ENCODE results near the gene PPP6R1. TPM values are rescaled to one million over a fixed set of nuclear protein-coding genes. Genes with fewer than 3 reads are reported as not detected.

Gene PPP6R1
- total RNA-seq, 4 donors from 2014 or later = 14.6 to 47.9 (median 39.6) TPM

- DNase-seq = no peak
Measured at GRCh38 chr19:55229145-55229788, 29.6 kb downstream of the PPP6R1 start.

GRCh38 chr19:55228403-55229031 is 30.3 kb downstream of the PPP6R1 start, which contains the start of gene TMEM86B:
TSS of gene TMEM86B (minus strand) at chr19:55228763. CDS start at chr19:55228741, 22 bp downstream.
- Histone ChIP-seq H3K4me1 (no peaks in the 10 kb centered on the region), H3K27me3 (no peaks in the 10 kb centered on the region), H3K27ac (no peak within 1 kb of the TSS), H3K36me3 (peaks cover 0 to 56% of the 10 kb centered on the region in 2 donors), H3K9me3 (no peaks in the 10 kb centered on the region), H3K4me3 (no peak within 1 kb of the TSS)
- TF ChIP-seq POLR2A (IDR thresholded peaks at IDR 0.05) (no peak), CTCF (IDR thresholded peaks at IDR 0.05 in 4 of 5, conservative IDR thresholded peaks at IDR 0.05 in 1 of 5) (no peak)
- ATAC-seq (no peak), DNase-seq (no peak)
- in situ Hi-C loops (cut with MboI; ENCODE audit: low sequenced_read_pairs in 4 of 4) = no loop called here
- intact Hi-C loops (cut with DNase I; ENCODE audit: low total_unique reads) = no loop called here

More at GRCh38 chr19:55229145-55229788, 29.6 kb downstream of the PPP6R1 start:
- no peak overlapping the region for H3K4me3 ChIP-seq
- ATAC-seq = no peak
- H3K36me3 ChIP-seq = peaks cover 0 to 62% of the 10 kb centered on the region in 2 donors
- TF ChIP-seq POLR2A (IDR thresholded peaks at IDR 0.05) (no peak), CTCF (IDR thresholded peaks at IDR 0.05 in 4 of 5, conservative IDR thresholded peaks at IDR 0.05 in 1 of 5) (no peak)
- intact Hi-C loops (cut with DNase I; ENCODE audit: low total_unique reads) = no loop called here
- no peaks in the 10 kb centered on the region for H3K4me1 ChIP-seq
- in situ Hi-C loops (cut with MboI; ENCODE audit: low sequenced_read_pairs in 4 of 4) = no loop called here
- H3K9me3 ChIP-seq = no peaks in the 10 kb centered on the region
- no peak overlapping the region for H3K27ac ChIP-seq
- no peaks in the 10 kb centered on the region for H3K27me3 ChIP-seq

GRCh38 chr19:55228015-55228391 is 30.8 kb downstream of the PPP6R1 start:
- Histone ChIP-seq H3K27me3 (no peaks in the 10 kb centered on the region), H3K9me3 (no peaks in the 10 kb centered on the region), H3K27ac (no peak overlapping the region), H3K36me3 (peaks cover 0 to 51% of the 10 kb centered on the region in 2 donors), H3K4me3 (no peak overlapping the region), H3K4me1 (no peaks in the 10 kb centered on the region)
- no peak for DNase-seq
- in situ Hi-C loops (cut with MboI; ENCODE audit: low sequenced_read_pairs in 4 of 4) (no loop called here), intact Hi-C loops (cut with DNase I; ENCODE audit: low total_unique reads) (no loop called here)
- TF ChIP-seq CTCF (IDR thresholded peaks at IDR 0.05 in 4 of 5, conservative IDR thresholded peaks at IDR 0.05 in 1 of 5) = no peak
- TF ChIP-seq POLR2A (IDR thresholded peaks at IDR 0.05) = no peak
- ATAC-seq = no peak

- no peak for DNase-seq
- TF ChIP-seq POLR2A (IDR thresholded peaks at IDR 0.05) (no peak), CTCF (IDR thresholded peaks at IDR 0.05 in 4 of 5, conservative IDR thresholded peaks at IDR 0.05 in 1 of 5) (no peak)
- no peak for ATAC-seq
- no peak overlapping the region for H3K4me3 ChIP-seq
- H3K27me3 ChIP-seq = no peaks in the 10 kb centered on the region
- no peak overlapping the region for H3K27ac ChIP-seq
- H3K4me1 ChIP-seq = no peaks in the 10 kb centered on the region
- intact Hi-C loops (cut with DNase I; ENCODE audit: low total_unique reads) (no loop called here), in situ Hi-C loops (cut with MboI; ENCODE audit: low sequenced_read_pairs in 4 of 4) (no loop called here)
- H3K36me3 ChIP-seq = peaks cover 0 to 46% of the 10 kb centered on the region in 2 donors
- no peaks in the 10 kb centered on the region for H3K9me3 ChIP-seq
Measured at GRCh38 chr19:55227241-55228014, 31.4 kb downstream of the PPP6R1 start.

Data from gastrocnemius medialis (tissue), 4 donors.